Neural progenitor cell (in vitro differentiated cells): Measurements from ENCODE around the gene KLHL17.

Experiments used
- EZH2 ChIP-seq: fragments of 200-600 bp; sonication (generic); IDR thresholded peaks from 2 replicates; pipeline ENCODE4 v1.6.1; 2017; ENCODE audit warnings: antibody characterized with exemption, mild to moderate bottlenecking, moderate library complexity
- EZH2phosphoT487 ChIP-seq: fragments of 200-600 bp; sonication (generic); IDR thresholded peaks from 2 replicates; pipeline ENCODE4 v1.6.1; 2017; ENCODE audit warnings: antibody characterized with exemption
- TF ChIP-seq, protein P1 (sequence below): fragments of 200-600 bp; sonication (generic); IDR thresholded peaks from 2 replicates; pipeline ENCODE4 v1.5.1; 2017; ENCODE audit warnings: antibody characterized with exemption, mild to moderate bottlenecking

DNA sequence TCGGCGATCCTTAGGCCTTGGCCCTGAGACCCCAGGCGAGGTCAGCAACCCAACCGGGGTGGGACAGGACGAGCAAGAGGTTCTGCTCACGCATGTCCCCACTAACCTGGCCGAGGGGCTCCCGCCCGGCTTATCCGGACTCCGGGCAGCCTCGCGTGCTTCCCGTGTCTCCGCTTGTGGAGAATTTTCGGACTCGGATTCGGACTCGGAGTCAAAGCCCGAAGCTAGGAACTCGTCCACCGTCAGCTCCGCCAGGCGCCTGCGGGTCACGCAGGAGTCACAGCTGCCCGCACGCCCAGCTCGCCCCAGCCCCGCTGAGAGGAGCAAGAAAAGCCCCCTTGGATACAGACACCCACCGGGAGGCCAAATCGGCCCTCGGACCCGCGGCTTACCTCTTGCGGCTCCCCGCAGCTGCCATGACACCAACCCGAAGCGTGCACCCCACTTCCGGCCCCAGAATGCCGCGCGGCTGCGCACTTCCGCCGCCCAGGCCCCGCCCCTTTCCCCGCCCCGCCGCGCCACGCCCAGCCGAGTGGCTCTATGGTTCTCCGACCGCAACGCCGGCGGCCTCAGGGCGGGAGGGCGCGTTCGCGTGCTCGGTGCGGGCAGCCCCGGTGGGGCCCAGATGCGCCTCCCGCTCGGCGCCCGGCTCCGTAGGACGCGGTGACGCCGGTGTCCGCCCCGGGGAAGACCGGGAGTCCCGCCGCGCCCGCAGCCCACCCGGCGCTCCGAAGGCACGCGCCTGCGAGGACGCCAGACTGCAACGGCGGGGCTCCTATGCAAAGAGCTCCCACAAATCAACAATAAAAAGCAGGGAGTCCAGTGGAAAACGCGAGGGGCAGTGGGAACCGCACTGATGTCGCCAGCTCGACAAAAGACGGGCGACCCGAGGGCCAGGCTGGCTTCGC, 1.3 kb upstream of the KLHL17 start, which contains the start of gene NOC2L:
- TF ChIP-seq, protein P1, sequence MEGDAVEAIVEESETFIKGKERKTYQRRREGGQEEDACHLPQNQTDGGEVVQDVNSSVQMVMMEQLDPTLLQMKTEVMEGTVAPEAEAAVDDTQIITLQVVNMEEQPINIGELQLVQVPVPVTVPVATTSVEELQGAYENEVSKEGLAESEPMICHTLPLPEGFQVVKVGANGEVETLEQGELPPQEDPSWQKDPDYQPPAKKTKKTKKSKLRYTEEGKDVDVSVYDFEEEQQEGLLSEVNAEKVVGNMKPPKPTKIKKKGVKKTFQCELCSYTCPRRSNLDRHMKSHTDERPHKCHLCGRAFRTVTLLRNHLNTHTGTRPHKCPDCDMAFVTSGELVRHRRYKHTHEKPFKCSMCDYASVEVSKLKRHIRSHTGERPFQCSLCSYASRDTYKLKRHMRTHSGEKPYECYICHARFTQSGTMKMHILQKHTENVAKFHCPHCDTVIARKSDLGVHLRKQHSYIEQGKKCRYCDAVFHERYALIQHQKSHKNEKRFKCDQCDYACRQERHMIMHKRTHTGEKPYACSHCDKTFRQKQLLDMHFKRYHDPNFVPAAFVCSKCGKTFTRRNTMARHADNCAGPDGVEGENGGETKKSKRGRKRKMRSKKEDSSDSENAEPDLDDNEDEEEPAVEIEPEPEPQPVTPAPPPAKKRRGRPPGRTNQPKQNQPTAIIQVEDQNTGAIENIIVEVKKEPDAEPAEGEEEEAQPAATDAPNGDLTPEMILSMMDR = no peak
- TF ChIP-seq EZH2 (no peak), EZH2phosphoT487 (no peak)
